ENCODE data around the gene SPDYE2. TPM values are rescaled to one million over a fixed set of nuclear protein-coding genes. Genes with fewer than 3 reads are reported as not detected.
A peak's percentile ranks its signal among the peaks of the same experiment; 100 is the strongest.
"Not testable (repeated sequence)": the region's sequence is repeated elsewhere in the genome, so short reads cannot be mapped to it uniquely, and the experiment has no call there.

SPDYE2 gene
- total RNA-seq, 1 experiment from 2014 or later, result not detected

DNA sequence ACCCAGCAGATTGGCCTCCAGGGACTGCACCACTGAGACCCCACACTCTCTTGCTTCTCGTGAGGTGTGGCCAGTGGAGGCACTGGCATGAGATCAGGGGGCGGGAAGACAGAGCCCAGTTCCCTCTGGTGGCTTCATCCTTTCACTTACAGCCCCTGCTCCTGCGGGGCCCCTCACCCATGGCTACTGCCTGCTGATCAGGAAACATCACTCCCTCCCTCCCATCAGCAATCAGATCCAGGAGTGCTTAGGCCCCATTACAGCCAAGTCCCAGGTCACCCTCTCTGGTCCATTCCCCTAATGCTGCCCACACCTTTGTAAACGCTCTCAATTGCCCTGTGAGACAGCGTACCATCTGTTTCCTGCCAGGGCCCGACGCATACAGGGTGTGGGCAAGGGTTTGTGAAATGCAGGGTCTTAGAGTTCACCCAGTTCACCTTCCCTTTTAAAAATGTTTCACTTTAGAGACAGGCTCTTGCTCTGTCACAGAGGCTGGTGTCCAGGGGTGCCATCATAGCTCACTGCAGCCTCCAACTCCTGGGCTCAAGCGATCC, 15.9 kb upstream of the SPDYE2 start:
- peak; percentile 0 for DNase-seq (ENCODE audit: low spot score)

DNA sequence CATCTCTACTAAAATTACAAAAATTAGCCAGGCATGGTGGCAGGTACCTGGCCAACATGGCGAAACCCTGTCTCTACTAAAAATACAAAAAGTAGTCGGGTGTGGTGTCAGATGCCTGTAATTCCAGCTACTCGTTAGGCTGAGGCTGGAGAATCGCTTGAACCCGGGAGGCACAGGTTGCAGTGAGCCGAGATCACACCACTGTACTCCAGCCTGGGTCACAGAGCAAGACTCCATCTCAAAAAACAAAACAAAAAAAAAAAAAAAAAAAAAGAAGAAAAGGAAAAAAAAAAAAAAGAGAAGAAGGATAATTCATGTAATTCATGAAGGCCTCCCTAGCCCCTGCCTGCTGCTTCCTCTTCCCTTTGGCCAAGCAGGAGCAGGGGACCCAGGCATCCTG, 10.4 kb upstream of the SPDYE2 start:
- DNase-seq (ENCODE audit: low spot score), result not testable (repeated sequence)

DNA sequence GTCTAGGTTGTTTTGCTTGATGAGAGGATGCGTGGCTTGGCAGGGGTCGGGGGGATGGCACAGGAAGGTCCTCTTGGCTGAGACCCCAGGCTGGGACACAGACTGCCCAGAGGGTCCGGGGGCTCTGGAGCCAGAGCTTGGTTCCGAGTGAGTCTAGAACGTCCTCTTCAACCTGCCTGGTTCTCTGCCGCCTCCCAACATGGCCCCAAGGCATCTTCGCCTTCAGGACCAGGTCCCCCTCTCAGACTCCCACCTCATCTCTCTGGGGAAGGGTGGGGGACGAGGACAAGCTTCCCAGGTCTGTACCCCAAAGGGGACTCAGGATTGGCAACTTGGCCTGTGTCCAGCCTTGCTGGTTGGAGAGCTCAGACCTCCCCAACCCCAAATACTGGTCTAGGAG, 8.9 kb upstream of the SPDYE2 start:
- not testable (repeated sequence) for DNase-seq (ENCODE audit: low spot score)

DNA sequence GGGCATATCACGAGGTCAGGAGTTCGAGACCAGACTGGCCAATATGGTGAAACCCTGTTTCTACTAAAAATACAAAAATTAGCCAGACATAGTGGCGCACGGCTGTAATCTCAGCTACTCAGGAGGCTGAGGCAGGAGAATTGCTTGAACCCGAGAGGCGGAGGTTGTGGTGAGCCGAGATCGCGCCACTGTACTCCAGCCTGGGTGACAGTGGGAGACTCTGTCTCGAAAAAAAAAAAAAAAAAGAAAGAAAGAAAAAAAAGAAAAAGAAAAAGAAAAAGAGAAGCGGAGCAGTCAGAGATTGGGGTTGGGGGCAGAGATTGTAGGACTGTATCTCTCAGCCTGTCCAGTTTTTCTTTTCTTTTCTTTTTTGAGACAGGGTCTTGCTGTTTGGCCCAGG, 8.3 kb upstream of the SPDYE2 start:
- DNase-seq (ENCODE audit: low spot score), result not testable (repeated sequence)

DNA sequence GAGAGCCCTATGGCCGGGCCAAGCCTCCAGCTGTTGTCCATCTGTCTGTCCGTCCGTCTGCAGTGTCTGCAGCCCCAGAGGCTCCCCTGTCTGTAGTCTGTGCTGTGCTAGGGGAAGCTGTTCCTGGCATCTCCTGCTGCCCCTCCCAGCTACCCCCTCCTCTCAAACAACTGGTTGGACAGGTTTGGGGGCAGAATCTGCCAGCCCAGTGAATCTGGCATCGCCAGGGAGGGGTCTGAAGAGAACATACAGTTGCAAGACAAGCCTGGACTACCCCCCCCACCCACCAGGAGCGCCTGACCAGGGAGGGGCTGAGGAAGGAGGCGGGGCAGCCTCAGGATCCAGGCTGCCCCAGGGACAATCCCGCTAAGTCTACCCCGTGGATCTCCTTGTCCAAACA, 7.4 kb upstream of the SPDYE2 start, which contains the start of gene UPK3BL2:
TSS of gene UPK3BL2 (minus strand) at position 101 of the 400 bp plus-strand sequence. CDS start at position 41, 60 bp downstream.
- DNase-seq (ENCODE audit: low spot score), result not testable (repeated sequence)

DNA sequence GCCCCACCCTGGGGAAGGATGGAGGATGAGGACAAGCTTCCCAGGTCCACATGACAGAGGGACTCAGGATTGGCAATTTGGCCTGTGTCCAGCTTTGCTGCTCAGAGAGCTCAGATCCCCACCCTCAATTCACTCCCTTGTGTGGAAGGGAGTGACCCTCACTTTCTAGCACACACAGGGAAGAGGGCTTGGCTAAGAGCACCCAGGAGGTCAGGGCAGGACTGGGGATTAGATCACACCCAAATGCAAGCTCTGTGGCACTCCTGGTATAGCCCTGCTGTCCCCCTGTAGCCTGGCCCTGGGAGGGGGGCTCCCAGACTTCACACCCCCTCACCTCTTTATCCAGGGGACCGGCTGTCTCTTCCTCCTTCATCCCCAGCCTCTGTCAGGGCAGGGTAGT, 6.7 kb upstream of the SPDYE2 start:
- DNase-seq (ENCODE audit: low spot score), result not testable (repeated sequence)

DNA sequence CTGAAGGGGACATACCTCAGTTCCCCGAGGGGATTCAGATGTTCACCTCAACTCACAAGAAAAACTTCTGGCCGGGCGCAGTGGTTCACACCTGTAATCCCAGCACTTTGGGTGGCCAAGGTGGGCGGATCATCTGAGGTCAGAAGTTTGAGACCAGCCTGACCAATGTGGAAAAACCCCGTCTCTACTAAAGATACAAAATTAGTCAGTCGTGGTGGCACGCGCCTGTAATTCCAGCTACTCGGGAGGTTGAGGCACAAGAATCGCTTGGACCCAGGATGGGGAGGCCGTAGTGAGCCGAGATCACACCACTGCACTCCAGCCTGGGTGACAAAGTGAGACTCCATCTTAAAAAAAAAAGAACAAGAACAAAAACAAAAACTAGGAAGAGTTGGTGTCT, 5.7 kb upstream of the SPDYE2 start:
- not testable (repeated sequence) for DNase-seq (ENCODE audit: low spot score)

DNA sequence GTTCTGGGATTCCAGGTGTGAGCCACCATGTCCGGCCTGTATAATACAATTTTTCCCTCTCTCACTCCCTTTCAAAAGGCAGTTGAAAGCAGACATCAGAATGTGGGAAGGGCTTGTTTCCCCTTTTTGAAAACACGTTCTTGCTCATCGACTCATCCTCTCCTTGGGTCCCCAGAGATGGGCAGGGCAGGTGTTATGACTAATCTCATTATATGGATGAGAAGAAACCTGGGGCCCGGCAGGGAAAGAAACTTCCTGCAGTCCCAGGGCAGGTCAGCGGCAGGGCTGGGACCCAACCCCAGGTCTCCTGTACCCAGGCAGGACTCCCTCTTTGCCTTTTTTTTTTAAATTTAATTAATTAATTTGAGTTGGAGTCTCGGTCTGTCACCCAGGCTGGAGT, 4.7 kb upstream of the SPDYE2 start:
- not testable (repeated sequence) for DNase-seq (ENCODE audit: low spot score)

DNA sequence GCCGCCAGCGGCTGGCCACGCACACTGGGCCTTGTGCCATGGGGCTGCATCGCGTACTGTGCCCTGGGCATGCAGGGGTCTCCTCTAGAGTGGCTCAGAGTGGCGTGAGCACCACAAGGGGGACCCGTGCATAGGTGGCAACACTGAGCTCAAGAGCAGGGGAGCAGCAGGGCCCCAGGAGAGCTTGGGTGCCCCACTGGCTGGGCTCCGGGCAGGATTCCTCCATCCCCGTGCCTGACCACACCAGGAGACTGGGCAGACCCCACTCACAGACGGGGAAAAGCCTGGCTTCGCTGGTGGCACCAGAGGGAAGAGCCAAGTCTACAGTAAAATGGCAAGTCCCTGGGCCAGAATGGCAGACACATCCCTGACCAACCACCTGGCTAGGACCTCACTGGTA, 17.6 kb downstream of the SPDYE2 start:
- not testable (repeated sequence) for DNase-seq (ENCODE audit: low spot score)

DNA sequence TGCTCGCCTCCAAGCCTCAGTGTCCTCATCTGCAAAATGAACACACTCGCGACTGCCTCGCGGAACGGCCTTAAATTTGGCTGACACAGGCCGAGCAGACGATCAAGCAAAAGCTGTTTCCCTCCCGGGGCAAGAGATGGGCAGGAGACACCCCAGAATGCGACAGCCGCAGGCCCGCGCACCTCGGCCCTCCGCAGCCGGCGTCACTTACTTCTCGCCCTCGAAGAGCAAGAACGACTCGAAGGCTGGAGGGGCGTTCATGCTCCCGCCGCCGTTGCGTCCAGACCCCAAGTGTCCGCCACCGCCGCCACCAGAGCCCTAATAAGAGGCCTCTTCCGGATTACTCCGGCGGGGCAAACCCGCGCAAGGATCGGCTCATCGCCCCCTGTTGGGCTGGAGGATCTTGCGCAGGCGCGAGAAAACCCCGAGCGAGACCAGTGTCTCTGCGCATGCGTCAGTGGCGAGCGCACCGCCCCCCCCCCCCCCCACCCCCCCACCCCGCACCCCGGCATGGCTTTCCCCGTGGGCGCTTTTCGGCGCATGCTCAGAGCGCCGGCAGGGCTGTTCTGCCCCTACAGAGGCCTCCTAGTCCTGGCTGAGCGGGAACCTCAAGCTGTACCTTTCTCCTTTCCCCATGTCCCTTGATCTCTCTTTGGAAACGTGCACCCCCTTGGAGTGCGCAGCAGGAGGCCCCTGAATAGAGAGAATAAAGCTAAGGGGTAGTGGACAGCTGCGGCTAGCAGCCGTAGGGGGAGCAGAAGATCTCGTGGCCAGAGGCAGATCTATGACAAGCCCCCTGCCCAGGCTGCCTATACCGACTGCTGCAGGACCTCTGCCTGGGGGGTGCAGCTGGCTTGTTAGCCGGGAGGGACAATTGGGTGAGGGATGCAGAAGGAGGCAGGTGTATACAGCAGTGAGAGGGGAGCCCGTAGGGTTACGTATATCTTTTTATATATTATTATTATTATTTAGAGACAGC, 21.5 kb downstream of the SPDYE2 start, which contains the start of gene POLR2J3:
TSS of gene POLR2J3 (minus strand) at position 323 of the 979 bp plus-strand sequence. CDS start at position 261, 62 bp downstream.
- peak; percentile 91 for DNase-seq (ENCODE audit: low spot score)

DNA sequence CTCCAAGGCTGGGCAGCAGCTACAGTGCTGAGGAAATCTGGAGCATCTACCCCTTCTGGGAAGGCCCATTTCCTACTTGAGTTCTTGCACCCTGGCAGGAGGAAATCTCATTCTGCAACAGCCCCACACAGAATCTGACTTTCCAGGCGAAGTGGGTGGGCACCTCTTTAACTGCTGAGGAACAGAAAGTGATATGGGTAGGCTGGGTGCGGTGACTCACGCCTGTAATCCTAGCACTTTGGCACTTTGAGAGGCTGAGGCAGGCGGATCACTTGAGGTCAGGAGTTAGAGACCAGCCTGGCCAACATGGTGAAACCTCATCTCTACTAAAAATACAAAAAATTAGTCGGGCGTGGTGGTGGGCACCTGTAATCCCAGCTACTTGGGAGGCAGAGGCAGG, 23.6 kb downstream of the SPDYE2 start:
- not testable (repeated sequence) for DNase-seq (ENCODE audit: low spot score)

DNA sequence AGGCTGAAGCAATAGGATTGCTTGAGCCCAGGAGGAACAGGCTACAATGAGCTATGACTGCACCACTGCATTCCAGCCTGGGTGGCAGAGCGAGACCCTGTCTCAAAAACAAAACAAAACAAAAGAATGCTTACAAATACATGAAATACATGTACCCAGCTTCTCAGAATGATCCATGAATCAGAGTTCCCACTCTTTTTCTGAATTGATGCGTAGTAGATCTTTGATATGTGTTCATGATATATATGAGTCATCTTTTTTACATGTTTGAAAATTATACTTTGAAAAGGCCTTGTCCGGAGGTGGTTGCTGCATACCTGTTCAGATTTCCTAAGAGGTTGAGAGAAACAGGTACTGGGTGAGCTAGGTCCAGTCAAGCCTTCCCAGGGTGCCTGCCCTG, 25.3 kb downstream of the SPDYE2 start:
- DNase-seq (ENCODE audit: low spot score), result not testable (repeated sequence)

DNA sequence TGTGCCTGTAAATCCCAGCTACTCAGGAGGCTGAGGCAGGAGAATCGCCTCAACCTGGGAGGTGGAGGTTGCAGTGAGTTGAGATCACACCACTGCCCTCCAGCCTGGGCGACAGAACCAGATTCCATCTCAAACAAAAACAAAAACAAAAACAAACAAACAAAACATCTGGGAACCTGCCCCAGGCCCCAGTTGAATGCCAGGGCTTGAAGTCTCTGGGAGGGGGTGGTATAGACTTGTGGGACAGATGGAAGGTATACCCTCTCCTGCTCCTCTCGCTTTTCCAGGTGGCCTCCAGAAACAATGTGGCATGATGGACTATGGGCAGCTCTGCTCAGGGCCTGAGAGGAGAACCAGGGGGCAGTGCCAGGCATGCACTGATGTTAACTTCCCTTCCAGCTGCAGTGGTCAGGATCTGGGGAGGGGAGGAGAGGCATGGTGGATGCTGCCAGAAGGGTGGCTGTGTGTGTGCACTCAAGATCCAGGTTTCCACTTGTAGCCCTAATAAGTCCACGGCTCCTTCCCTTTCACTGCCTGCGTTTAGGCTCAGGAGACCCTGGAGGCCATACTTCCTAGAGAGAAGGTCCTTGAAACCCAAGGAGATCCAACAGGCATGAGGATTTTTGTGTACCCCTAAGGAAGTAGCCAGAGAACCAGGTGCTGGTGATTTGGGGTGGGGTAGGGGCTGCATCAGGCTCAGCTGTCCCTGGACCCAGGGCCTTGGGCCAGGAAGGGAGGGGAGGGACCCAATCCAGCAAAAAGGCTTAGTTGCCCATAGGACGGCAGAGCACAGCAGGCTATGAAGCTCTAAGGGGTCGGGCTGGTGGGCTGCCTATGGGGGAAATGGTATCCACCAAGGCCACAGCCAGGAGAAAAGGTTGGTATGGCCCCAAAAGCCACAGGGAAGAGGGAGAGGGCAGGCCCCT, 26.6 kb downstream of the SPDYE2 start:
- DNase-seq (ENCODE audit: low spot score), result not testable (repeated sequence)

DNA sequence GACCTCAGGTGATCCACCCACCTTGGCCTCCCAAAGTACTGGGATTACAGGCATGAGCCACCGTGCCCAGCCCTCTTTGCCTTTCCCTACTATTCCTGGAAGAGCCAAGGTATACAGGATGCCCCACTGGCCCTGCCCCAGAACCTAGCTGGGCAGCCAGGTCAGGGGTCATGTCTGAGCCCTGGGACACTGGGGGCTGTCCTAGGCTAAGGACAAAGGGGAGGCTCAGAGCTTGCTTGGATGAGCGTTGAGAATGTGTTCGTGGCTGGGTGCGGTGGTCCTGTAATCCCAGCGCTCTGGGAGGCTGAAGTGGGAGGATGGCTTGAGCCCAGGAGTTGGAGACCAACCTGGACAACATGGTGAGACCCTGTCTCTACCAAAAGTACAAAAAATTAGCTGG, 27.5 kb downstream of the SPDYE2 start:
- not testable (repeated sequence) for DNase-seq (ENCODE audit: low spot score)

DNA sequence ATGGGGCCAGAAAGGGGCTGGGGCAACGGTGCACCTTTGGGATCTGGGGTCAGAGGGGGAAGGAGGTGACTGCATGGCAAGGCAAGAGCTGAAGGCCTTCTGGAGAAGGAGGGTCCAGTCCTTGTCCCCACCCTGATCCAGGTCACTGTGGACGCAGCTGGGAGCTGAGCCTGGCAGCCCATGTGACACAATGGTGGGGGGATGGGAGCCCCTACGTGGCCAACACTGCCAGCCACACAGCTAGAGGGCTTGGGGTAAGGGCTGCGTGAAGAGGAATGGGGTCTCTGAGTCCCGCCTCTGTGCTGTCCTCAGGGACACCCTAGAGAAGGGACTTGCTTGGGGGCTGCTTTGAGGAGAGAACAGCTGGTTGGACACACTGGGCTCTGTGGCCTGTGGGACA, 30.7 kb downstream of the SPDYE2 start:
- DNase-seq (ENCODE audit: low spot score), result not testable (repeated sequence)

DNA sequence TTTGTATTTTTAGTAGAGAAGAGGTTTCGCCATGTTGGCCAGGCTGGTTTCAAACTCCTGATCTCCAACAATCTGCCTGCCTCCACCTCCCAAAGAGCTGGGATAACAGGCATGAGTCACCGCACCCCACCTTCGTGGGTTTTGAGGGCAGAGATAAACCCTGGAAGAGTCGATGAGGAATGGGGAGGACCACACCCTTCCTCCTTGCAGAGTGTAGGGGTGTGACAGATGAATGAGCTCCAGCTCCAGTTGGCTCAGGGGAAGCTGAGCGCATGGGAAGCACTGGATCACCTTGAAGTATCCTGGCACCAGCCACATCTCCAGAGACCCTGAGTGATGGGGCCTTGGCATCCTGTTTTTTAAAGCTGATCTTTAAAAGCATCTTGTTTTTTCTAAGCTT, 32.5 kb downstream of the SPDYE2 start:
- DNase-seq (ENCODE audit: low spot score), result not testable (repeated sequence)

DNA sequence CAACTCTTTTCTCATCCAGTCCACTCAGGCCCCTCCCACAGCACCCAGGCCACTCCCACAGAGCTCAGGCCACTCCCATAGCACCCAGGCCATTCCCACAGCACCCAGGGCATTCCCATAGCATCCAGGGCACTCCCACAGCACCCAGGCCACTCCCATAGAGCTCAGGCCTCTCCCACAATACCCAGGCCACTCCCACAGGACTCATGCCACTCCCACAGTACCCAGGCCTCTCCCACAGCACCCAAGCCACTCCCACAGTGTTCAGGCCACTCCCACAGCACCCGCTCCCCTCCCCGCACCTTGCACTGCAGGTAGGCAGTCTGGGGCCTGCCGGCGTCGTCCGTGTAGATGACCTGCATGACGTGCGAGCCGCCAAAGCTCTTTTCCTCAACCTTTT, 38.8 kb downstream of the SPDYE2 start:
- not testable (repeated sequence) for DNase-seq (ENCODE audit: low spot score)

DNA sequence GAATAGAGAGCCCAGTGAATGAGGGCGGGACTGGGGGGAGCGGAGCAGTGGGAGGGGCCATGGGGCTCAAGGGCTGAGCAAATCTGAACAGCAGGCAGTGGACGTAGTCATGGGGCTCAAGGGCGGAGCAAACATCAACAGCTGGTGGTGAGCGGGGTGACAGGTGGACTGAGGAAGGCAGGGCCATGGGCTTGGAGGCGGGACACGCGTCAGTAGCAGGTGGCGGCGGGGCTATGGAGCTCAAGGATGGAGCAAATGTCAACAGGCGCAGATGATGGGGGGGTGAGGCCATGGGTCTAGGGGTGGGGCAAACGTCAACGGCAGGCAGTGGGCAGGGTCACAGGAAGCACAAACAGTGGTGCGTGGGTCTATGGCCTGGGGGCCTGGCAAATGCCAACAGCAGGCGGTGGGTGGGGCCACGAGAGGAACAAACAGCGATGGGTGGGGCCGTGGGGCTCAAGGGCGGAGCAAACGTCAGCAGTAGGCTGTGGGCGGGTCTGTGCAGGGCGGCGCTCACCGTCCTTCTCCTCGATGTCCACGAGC, 41.5 kb downstream of the SPDYE2 start:
- not testable (repeated sequence) for DNase-seq (ENCODE audit: low spot score)

DNA sequence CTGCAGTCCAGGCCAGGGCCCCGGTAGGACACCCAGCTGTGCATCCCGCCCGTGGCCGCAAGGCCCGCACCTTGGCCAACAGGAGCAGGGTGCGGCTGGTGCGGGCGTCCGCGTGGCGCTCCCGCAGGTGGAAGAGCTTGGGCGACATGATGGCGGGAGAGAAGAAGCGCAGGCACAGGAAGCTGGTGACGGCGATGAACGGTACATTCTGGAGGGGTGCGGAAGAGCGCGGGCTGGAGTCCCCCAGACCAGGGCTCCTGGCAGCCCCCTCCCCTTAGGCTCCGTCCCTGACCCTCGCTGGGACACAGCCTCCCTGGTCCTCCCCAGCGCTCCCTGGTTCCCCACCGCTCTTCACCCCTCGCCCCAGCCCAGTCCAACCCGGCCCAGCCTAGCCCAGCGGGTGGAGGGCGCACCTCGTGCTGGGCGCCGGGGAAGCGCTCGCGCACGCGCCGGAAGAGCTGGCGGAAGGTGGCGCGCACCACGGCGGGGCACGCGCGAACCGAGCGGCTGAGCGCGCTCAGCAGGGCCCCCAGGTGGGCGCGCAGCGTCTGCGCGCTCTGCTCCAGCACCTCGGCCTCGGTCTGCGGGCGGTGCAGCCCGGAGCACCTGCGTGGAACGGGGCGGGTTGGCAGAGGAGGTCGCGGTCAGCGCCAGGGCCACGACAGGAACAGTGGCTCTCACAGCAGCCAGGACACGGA, 42.8 kb downstream of the SPDYE2 start:
- DNase-seq (ENCODE audit: low spot score), result not testable (repeated sequence)

DNA sequence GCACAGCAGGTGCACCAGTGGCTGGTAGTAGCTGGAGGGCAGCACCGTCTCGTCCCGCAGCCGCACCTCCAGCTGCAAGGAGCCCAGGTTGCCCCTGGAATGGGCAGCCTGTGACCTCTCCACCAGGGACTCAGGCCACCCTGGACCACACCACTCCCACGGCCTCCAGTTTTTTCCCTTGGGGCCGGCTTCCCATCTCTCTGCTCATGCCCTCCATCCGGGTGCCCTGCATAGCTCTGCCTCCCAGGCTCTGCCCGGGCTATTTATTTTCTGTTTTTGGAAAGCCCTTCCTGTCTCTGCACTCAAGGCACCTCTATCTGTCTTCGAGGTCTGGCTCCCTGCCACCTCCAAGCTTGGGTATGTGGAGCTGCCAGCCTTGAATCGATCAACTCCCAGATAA, 45.0 kb downstream of the SPDYE2 start:
- not testable (repeated sequence) for DNase-seq (ENCODE audit: low spot score)

Data from HT-29 (cell line).